H1 (cell line): Measurements from ENCODE around the gene NDC80. TPM values are rescaled to one million over a fixed set of nuclear protein-coding genes. Genes with fewer than 3 reads are reported as not detected.
"Not testable (repeated sequence)": the region's sequence is repeated elsewhere in the genome, so short reads cannot be mapped to it uniquely, and the experiment has no call there.

Experiments
- CTCF ChIA-PET: fragments of 300-600 bp; sonication (Branson Sonifier 250); formaldehyde crosslinking; loops from one replicate; lab custom pipeline; 2021; ENCODE audit not compliant: partially characterized antibody; lab: Charles Lee
- POLR2A ChIA-PET: fragments of 300-600 bp; sonication (Branson Sonifier 250); formaldehyde crosslinking; loops from one replicate; lab custom pipeline; 2021; ENCODE audit warnings: inconsistent platforms; ENCODE audit not compliant: partially characterized antibody; lab: Charles Lee
- DNase-seq, 2 experiments: peaks; one replicate each; pipeline versions ENCODE4 v3.0.0 to v3.0.0-alpha.2; 2010 to 2022; ENCODE audit warnings: low spot score in 2 of 2, low read depth in 1 of 2, mixed read lengths in 1 of 2
- FAIRE-seq: peaks from 2 replicates; lab custom pipeline; 2011; peaks lifted over from hg19 to GRCh38; lab: Jason Lieb, UNC
- H2AFZ ChIP-seq: 2 replicates; pipeline ENCODE4 v1.8.1; 2012; ENCODE audit warnings: low read length, inconsistent platforms
- H2AK5ac ChIP-seq: 2 replicates; pipeline ENCODE4 v1.6.1; 2013; ENCODE audit warnings: low read depth, low read length
- H2BK120ac ChIP-seq: replicated peaks from 2 replicates; pipeline ENCODE3; 2013; ENCODE audit warnings: low read depth, low read length, inconsistent platforms
- H2BK12ac ChIP-seq: 2 replicates; pipeline ENCODE4 v1.6.1; 2013; ENCODE audit warnings: low read depth, low read length
- H2BK15ac ChIP-seq: 2 replicates; pipeline ENCODE4 v1.6.1; 2013; ENCODE audit warnings: low read length
- H2BK20ac ChIP-seq: 2 replicates; pipeline ENCODE4 v1.6.1; 2013; ENCODE audit warnings: low read length
- H2BK5ac ChIP-seq: 2 replicates; pipeline ENCODE4 v1.6.1; 2013; ENCODE audit warnings: low read depth, low read length
- H3K14ac ChIP-seq: 2 replicates; pipeline ENCODE4 v1.6.1; 2013; ENCODE audit warnings: inconsistent platforms; ENCODE audit not compliant: insufficient read length
- H3K18ac ChIP-seq: 2 replicates; pipeline ENCODE4 v1.6.1; 2013; ENCODE audit warnings: low read length; ENCODE audit errors: extremely low read depth
- H3K23ac ChIP-seq: 2 replicates; pipeline ENCODE4 v1.6.1; 2013; ENCODE audit warnings: inconsistent platforms; ENCODE audit not compliant: insufficient read length
- H3K23me2 ChIP-seq: 2 replicates; pipeline ENCODE4 v1.6.1; 2013; ENCODE audit warnings: low read depth, low read length
- H3K27ac ChIP-seq: 2 replicates; pipeline ENCODE4 v1.6.1; 2011; ENCODE audit warnings: low read depth, low read length, inconsistent platforms
- H3K27me3 ChIP-seq, 4 experiments: replicated peaks in 1 of 4; 1 replicate in 1 of 4; 2 replicates in 3 of 4; pipeline versions ENCODE4 v1.6.1 to v1.8.1; 2011 to 2013; ENCODE audit warnings: low read length in 3 of 4, mild to moderate bottlenecking in 3 of 4, inconsistent platforms in 2 of 4, mixed read lengths in 2 of 4, moderate library complexity in 1 of 4; ENCODE audit not compliant: control insufficient read depth in 3 of 4, insufficient read depth in 3 of 4; ENCODE audit errors: extremely low read depth in 1 of 4
- H3K36me3 ChIP-seq, 4 experiments: 2 replicates each; pipeline versions ENCODE4 v1.6.1 to v1.8.1; 2011 to 2013; ENCODE audit warnings: mild to moderate bottlenecking in 4 of 4, low read length in 3 of 4, moderate library complexity in 2 of 4, control low read depth in 1 of 4, inconsistent platforms in 1 of 4; ENCODE audit not compliant: insufficient read depth in 4 of 4, control insufficient read depth in 2 of 4
- H3K4ac ChIP-seq: replicated peaks from 2 replicates; pipeline ENCODE3; 2013; ENCODE audit warnings: low read length, low read depth, mixed read lengths, inconsistent platforms; ENCODE audit not compliant: insufficient read length
- H3K4me1 ChIP-seq, 4 experiments: replicated peaks in 1 of 4; 1 replicate in 1 of 4; 2 replicates in 3 of 4; pipeline versions ENCODE4 v1.6.1 to v1.8.1; 2011 to 2013; ENCODE audit warnings: low read length in 3 of 4, inconsistent platforms in 2 of 4, mixed read lengths in 1 of 4; ENCODE audit not compliant: insufficient read depth in 4 of 4, control insufficient read depth in 3 of 4
- H3K4me2 ChIP-seq, 2 experiments: 2 replicates each; pipeline versions ENCODE4 v1.6.1 to v1.8.1; 2011 to 2013; ENCODE audit warnings: low read depth in 2 of 2, low read length in 2 of 2, control low read depth in 1 of 2, inconsistent platforms in 1 of 2, mild to moderate bottlenecking in 1 of 2; ENCODE audit not compliant: insufficient read depth in 1 of 2
- H3K4me3 ChIP-seq, 4 experiments: fragments of 200-600, 300-600 bp in 1 of 4; sonication (generic), shearing (Covaris generic), sonication (Bioruptor Twin) in 1 of 4; 2 replicates each; pipeline versions ENCODE4 v1.5.1 to v1.8.1; 2011 to 2016; ENCODE audit warnings: low read length in 4 of 4, low read depth in 3 of 4, control low read depth in 2 of 4, inconsistent platforms in 2 of 4, mild to moderate bottlenecking in 2 of 4, mixed read lengths in 1 of 4, moderate library complexity in 1 of 4; ENCODE audit not compliant: insufficient read depth in 2 of 4; ENCODE audit errors: extremely low read depth in 1 of 4
- H3K56ac ChIP-seq: replicated peaks from 2 replicates; pipeline ENCODE3; 2013; ENCODE audit warnings: low read depth, mild to moderate bottlenecking, mixed read lengths, low read length, inconsistent platforms; ENCODE audit not compliant: insufficient read length
- H3K79me1 ChIP-seq: 2 replicates; pipeline ENCODE4 v1.6.1; 2013; ENCODE audit warnings: low read depth, low read length, control low read depth
- H3K79me2 ChIP-seq, 2 experiments: 2 replicates each; pipeline versions ENCODE4 v1.6.1 to v1.8.1; 2012 to 2013; ENCODE audit warnings: low read length in 2 of 2, mild to moderate bottlenecking in 2 of 2, inconsistent platforms in 1 of 2; ENCODE audit not compliant: insufficient read depth in 2 of 2, control insufficient read depth in 1 of 2
- H3K9ac ChIP-seq, 4 experiments: replicated peaks in 1 of 4; 1 replicate in 1 of 4; 2 replicates in 3 of 4; pipeline versions ENCODE4 v1.6.1 to v1.8.1; 2011 to 2013; ENCODE audit warnings: low read depth in 3 of 4, low read length in 3 of 4, control low read depth in 2 of 4, mild to moderate bottlenecking in 2 of 4, moderate library complexity in 2 of 4, inconsistent platforms in 1 of 4; ENCODE audit errors: extremely low read depth in 1 of 4
- H3K9me3 ChIP-seq, 2 experiments: 2 replicates each; pipeline versions ENCODE4 v1.6.1 to v1.8.1; 2012 to 2013; ENCODE audit warnings: mild to moderate bottlenecking in 2 of 2, moderate library complexity in 2 of 2, control low read depth in 1 of 2, inconsistent platforms in 1 of 2, low read depth in 1 of 2, low read length in 1 of 2, mixed read lengths in 1 of 2; ENCODE audit not compliant: insufficient read depth in 2 of 2
- H4K20me1 ChIP-seq, 2 experiments: replicated peaks in 1 of 2; 2 replicates each; pipeline versions ENCODE3 to v1.8.1; 2011 to 2013; ENCODE audit warnings: inconsistent platforms in 2 of 2, low read length in 2 of 2, mild to moderate bottlenecking in 1 of 2; ENCODE audit not compliant: insufficient read depth in 2 of 2, control insufficient read depth in 1 of 2
- H4K5ac ChIP-seq: 2 replicates; pipeline ENCODE4 v1.6.1; 2013; ENCODE audit warnings: low read length, low read depth, mixed read lengths, inconsistent platforms; ENCODE audit not compliant: insufficient read length
- H4K8ac ChIP-seq: 2 replicates; pipeline ENCODE4 v1.8.0; 2013; ENCODE audit warnings: mild to moderate bottlenecking, moderate library complexity, low read length, inconsistent platforms; ENCODE audit not compliant: insufficient read depth; ENCODE audit errors: extremely low read depth
- H4K91ac ChIP-seq: replicated peaks from 2 replicates; pipeline ENCODE3; 2013; ENCODE audit warnings: low read length, mixed read lengths, inconsistent platforms; ENCODE audit not compliant: insufficient read length
- WGBS, 2 experiments: shearing (Covaris generic) in 1 of 2; methylation state at CpG; one replicate each; pipeline versions ENCODE4 v1.1.6 to v1.1.7; 2013 to 2015; ENCODE audit warnings: low lambda C conversion rate in 2 of 2, mixed read lengths in 2 of 2, inconsistent platforms in 1 of 2, low coverage in 1 of 2, missing lambda C conversion rate in 1 of 2; ENCODE audit not compliant: insufficient replicate concordance in 2 of 2, insufficient coverage in 1 of 2, insufficient read length in 1 of 2; ENCODE audit errors: extremely low coverage in 1 of 2, missing lambda C conversion rate in 1 of 2; 5-methylcytosine and 5-hydroxymethylcytosine counted together
- polyA plus RNA-seq, 7 experiments: library from polyadenylated mRNA; depleted of rRNA in 3 of 7; stranded (reverse) in 5 of 7; unstranded in 2 of 7; fragments of >200 nt in 5 of 7; fragments of 200-250 nt in 2 of 7; gene quantifications; 1 replicate in 5 of 7; 2 replicates in 1 of 7; 4 replicates in 1 of 7; pipeline versions ENCODE4 v1.2.1 to v1.2.3, GENCODE V29; 2011 to 2013; ENCODE audit warnings: missing spikeins in 2 of 7, mixed read lengths in 2 of 7
- total RNA-seq: library from RNA; stranded (reverse); fragmentation: NEBNext Ultra II Directional; extraction: Animal tissue kit (Norgen Biotek cat#: 25700); gene quantifications from 2 replicates; pipeline ENCODE4 v1.2.1, GENCODE V29; 2021

NDC80 gene
- total and polyA plus RNA-seq, 2 of the 8 experiments (the other 6 are each of a cell fraction or from before 2014, with no cell fraction given): 11.0 to 45.0 TPM

DNA sequence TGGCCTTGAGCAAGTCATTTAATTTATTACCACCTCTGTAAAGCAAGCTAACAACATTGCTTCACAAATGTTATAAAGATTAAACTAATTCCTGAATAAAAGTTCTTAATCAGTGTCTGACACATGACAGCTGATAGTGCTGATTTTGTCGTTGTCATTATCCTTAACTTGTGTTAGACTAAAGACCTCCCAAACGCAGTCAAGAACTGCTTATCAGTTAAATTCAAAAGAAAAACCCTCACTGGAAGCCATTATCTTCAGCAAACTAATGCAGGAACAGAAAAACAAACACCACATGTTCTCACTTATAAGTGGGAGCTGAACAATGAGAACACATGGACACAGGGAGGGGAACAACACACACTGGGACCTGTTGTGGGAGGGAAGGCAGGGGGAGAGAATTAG, 46.6 kb upstream of the NDC80 start:
- H3K36me3 ChIP-seq, H4K91ac ChIP-seq, H3K4me3 ChIP-seq, H3K4me2 ChIP-seq, H4K5ac ChIP-seq, H3K9me3 ChIP-seq, H3K27me3 ChIP-seq, H2AFZ ChIP-seq, H3K27ac ChIP-seq, H3K23me2 ChIP-seq, H2BK5ac ChIP-seq, H3K18ac ChIP-seq, DNase-seq, H3K23ac ChIP-seq, H3K4me1 ChIP-seq, H2BK120ac ChIP-seq, H2BK15ac ChIP-seq, H3K9ac ChIP-seq, FAIRE-seq, H2BK20ac ChIP-seq, H2AK5ac ChIP-seq, H4K8ac ChIP-seq, H3K79me1 ChIP-seq, H3K56ac ChIP-seq, H3K4ac ChIP-seq, POLR2A ChIA-PET, H4K20me1 ChIP-seq, H3K79me2 ChIP-seq, H3K14ac ChIP-seq, H2BK12ac ChIP-seq: not testable (repeated sequence)
- CTCF ChIA-PET: interaction anchor here (1.6 to 2.5 kb wide), 3 partner anchors 9 to 187 kb away, joined by 4 to 9 read pairs (median 5); no protein-coding TSS in a partner anchor
- WGBS, 2 experiments: 100% methylated on average over 2 of the region's 2 CpGs; no CpG with 5 or more reads in 1 of the 2 experiments
